Measurements from ENCODE around the gene DLK2.
"Not testable (repeated sequence)": the region's sequence is repeated elsewhere in the genome, so short reads cannot be mapped to it uniquely, and the experiment has no call there.

Gene DLK2

DNA sequence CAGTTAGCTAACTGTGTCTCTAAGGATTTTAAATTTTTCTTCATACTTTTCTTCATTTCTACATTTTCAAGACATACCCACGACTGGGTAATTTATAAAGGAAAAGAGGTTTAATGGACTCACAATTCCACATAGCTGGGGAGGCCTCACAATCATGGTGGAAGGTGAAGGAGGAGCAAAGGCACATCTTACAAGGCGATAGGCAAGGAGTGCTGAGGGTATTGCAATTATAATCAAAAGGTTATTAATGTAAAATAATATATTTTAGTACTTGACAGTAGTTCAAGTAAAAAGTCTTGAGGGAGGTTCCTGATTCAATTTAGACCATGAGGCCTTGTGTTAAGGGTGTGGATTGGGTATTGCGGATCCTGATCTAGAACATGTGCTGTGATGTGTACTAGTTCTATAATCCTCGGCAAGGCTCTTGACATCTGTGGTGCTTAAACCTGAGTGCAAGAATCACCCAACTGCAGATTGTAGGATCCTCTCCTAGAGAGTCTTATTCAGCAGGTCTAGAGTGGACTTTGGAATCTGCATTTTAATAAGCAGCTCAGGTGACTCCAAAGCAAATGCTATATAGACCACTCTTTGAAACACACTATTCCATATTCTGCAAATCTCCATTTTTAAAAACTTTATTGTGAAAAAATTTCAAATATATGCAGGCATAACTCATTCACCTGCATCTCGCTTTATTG is 35.2 kb downstream of the DLK2 start:
- DNase-seq = no peak

DNA sequence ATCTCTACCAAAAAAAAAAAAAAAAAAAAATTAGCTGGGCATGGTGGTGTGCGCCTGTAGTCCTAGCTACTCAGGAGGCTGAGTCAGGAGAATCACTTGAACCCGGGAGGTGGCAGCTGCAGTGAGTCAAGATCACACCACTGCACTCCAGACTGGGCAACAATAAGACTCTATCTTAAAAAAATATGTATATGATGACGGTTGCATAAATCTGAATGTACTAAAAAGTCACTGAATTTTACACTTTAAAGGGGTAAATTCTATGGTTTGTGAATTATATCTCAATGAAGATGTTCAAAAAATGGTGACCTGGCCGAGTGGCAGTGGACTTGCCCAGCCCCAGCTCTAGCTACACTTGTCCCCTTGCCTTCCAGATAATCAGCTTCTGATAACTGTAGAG is 38.4 kb downstream of the DLK2 start:
- no peak for DNase-seq

DNA sequence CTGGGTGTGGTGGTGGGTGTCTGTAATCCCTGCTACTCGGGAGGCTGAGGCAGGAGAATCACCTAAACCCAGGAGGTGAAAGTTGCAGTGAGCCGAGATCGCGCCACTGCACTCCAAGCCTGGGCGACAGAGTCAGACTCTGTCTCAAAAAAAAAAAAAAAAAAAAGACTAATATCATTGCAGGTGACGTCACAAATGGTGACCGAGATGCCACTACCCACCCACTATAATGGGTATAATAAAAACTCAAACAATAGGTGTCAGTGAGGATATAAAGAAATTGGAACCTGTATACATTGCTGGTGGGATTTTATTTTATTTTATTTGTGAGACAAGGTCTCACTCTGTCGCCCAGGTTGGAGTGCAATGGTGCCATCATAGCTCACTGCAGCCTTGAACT is 40.1 kb downstream of the DLK2 start:
- not testable (repeated sequence) for DNase-seq

DNA sequence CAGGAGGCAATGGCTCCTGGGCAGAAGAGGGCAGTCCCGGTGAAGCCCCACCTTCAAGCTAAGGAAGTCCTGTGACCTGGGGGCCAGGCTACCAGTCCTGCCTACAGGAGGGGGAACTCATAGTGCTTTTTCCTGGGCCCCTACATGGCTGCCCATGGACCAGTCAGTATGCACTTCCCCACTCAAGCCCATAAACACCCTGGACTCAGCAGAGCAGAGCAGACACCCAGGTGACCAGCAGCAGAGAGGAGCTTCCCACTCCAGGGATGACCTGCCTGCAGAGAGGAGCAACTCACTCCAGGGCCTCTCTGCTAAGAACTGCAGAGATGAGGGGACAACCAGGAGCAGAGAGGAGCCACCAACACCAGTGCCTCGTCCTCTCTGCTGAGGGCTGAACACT is 42.3 kb downstream of the DLK2 start:
- DNase-seq = no peak

DNA sequence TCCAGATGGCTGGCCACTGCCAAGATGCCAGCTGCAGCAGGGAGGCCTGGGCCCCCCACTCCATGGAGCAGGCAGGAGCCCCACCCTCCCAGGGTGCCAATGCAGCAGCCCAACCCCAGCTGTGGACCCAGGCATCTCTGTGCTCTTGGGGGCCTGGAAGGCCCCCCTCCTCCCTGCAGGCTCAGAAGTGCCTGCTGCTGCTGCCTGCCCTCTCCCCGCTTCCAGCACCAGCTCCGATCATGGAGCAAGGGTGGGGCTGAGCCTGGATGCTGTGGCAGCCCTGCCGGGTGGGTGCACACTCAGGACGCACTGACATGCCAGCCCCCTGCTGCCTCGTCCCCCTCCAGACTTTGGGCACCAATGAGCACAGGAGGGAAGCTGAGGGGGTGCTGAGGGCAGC is 42.8 kb downstream of the DLK2 start:
- DNase-seq = no peak

DNA sequence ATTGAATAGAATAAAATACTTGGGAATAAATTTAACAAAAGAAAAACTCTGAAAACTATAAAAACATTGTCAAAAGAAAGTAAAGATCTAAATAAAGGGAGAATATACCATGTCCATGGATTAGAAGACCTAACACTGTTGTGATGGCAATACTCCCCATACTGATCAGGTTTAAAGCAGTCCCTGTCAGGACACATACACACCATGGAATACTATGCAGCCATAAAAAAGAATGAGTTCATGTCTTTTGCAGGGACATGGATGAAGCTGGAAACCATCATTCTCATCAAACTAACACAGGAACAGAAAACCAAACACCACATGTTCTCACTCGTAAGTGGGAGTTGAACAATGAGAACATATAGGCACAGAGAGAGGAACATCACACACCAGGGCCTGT is 44.6 kb downstream of the DLK2 start:
- DNase-seq = not testable (repeated sequence)

DNA sequence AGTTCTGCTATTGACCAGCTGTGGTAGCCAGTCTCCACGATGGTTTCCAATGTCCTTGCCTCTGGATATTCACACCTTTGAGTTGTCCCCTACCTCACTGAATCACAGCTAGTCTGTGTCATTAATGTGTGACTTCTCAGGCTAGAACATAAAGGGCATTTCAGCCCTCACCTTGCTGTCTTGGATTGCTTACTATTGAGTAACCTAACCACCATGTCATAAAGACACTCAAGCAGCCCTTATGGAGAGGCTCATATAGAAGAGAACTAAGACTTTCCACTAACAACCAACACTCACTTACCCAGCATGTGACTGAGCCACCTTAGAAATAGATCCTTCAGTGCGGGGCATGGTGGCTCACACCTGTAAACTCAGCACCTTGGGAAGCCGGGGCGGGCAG is 47.1 kb downstream of the DLK2 start:
- no peak for DNase-seq

DNA sequence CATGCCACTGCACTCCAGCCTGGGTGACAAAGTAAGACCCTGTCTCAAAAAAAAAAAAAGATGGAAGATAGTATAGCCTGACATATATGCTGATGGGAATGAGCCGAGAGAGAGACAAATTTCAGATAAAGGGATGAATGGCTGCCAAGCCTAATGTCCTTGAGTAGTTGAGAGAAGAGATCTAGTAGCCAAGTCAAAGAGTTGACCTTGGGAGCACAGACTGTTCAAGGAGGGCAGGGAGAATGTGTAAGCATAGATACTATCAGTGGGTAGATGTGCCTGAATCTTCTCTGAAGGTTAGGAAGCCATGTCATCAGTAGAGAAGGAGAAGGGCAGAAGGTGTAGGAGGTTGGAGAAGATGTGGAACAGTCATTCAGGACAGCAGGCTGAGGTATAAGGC is 48.1 kb downstream of the DLK2 start:
- DNase-seq = no peak

DNA sequence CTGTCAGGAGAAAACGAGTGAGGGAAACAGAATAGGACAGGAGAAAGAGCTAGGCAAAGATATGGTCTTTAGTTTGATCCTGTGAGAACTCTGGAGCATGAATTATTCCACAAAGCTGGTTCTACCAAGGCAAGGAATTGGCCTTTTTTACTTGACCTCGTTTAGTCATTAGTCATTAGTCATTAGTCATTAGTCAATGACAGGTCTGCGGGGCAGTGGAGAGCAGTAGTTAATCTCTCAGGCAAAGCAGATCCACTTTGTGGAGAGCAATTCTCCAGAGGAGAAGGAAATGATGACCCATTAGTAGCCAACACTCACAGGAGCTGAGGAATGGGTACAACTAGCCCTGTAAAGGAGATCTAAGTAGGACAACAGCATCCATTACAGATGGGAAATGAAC is 50.0 kb downstream of the DLK2 start:
- DNase-seq = no peak

DNA sequence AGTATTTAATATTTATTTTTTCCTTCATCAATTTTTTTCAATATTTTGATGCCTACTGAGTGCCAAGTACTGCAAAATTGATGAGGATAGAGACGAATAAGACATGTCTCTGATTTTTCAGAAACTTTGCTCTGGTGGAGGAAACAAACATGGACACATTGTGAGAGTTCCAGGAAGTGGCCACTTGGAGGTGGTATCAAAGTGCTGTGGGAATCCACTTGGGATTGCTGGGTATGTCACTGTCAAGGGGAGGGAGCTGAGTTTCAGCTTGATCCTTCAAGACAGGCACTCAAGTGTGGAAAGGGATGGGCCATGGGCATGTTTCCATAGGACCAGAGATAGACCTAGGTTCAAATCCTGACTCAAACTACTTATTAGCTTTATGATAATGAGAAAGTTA is 52.5 kb downstream of the DLK2 start:
- no peak for DNase-seq

DNA sequence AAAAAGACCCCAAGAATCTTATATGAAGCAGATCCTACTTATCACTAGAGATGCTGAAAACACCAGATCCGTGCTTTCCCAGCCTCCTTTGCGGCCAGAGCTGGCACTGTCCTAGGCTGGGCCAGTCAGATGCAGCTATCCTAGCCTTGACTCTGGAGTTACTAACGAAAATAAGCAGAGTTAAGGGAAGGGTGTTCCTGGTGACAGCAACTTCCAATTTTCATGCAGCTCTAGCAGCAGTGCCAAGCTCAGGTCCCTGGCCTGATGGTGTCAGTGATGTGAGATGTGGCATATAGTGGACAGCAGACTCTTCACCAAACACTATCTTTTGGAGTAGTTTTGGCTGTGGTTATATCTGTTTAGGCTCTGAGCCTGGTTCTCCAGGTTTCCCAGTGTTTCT is 53.6 kb downstream of the DLK2 start:
- no peak for DNase-seq
